HEK293T (cell line): ENCODE data around the gene PLPPR1.

Experiments used
- ARNT ChIP-seq: fragments of 450-650 bp; IDR thresholded peaks from 2 replicates; pipeline ENCODE4 v1.6.1; 2017; ENCODE audit warnings: mild to moderate bottlenecking
- BHLHE40 ChIP-seq: fragments of 450-650 bp; IDR thresholded peaks from 2 replicates; pipeline ENCODE4 v1.6.1; 2016; ENCODE audit warnings: mild to moderate bottlenecking, moderate library complexity, borderline replicate concordance
- FOXA1 ChIP-seq: fragments of 450-650 bp; IDR thresholded peaks from 2 replicates; pipeline ENCODE4 v1.6.1; 2016; ENCODE audit warnings: mild to moderate bottlenecking
- FOXK2 ChIP-seq: fragments of 450-650 bp; IDR thresholded peaks from 2 replicates; pipeline ENCODE4 v1.6.1; 2016; ENCODE audit warnings: mild to moderate bottlenecking
- HDGF ChIP-seq: fragments of 450-650 bp; IDR thresholded peaks from 2 replicates; pipeline ENCODE4 v1.6.1; 2017; ENCODE audit warnings: antibody characterized with exemption, borderline replicate concordance
- NFRKB ChIP-seq: fragments of 450-650 bp; IDR thresholded peaks from 2 replicates; pipeline ENCODE4 v1.6.1; 2016; ENCODE audit warnings: mild to moderate bottlenecking, moderate library complexity
- SP1 ChIP-seq: fragments of 450-650 bp; IDR thresholded peaks from 2 replicates; pipeline ENCODE4 v1.6.1; 2017

GRCh38 chr9:101114317-101114716 is 85.8 kb downstream of the PLPPR1 start:
- TF ChIP-seq FOXK2 = no peak
- no peak for TF ChIP-seq BHLHE40
- TF ChIP-seq SP1 = no peak
- TF ChIP-seq ARNT = no peak
- no peak for TF ChIP-seq HDGF
- no peak for TF ChIP-seq NFRKB
- no peak for TF ChIP-seq FOXA1
